HEK293T (cell line): ENCODE data around the gene BCL11A.

ENCODE experiments used
- CTCF ChIA-PET: fragments of 350-600 bp; formaldehyde crosslinking; extraction: SDS; loops from one replicate; lab custom pipeline; 2021; ENCODE audit warnings: antibody characterized with exemption, inconsistent platforms; lab: Yijun Ruan, JAX
- POLR2A ChIA-PET: fragments of 350-600 bp; formaldehyde crosslinking; extraction: SDS; loops from one replicate; lab custom pipeline; 2020; ENCODE audit warnings: antibody characterized with exemption, inconsistent platforms; lab: Yijun Ruan, JAX
- DNase-seq: peaks from one replicate; pipeline ENCODE4 v3.0.0; 2012; ENCODE audit warnings: mixed read lengths; ENCODE audit errors: extremely low spot score
- ARNT ChIP-seq: fragments of 450-650 bp; IDR thresholded peaks from 2 replicates; pipeline ENCODE4 v1.6.1; 2017; ENCODE audit warnings: mild to moderate bottlenecking
- BHLHE40 ChIP-seq: fragments of 450-650 bp; IDR thresholded peaks from 2 replicates; pipeline ENCODE4 v1.6.1; 2016; ENCODE audit warnings: mild to moderate bottlenecking, moderate library complexity, borderline replicate concordance
- CTBP1 ChIP-seq: fragments of 450-650 bp; IDR thresholded peaks from 2 replicates; pipeline ENCODE4 v1.6.1; 2016; ENCODE audit warnings: borderline replicate concordance
- ELF4 ChIP-seq: fragments of 450-650 bp; IDR thresholded peaks from 2 replicates; pipeline ENCODE4 v1.6.1; 2017; ENCODE audit warnings: antibody characterized with exemption
- FOXA1 ChIP-seq: fragments of 450-650 bp; IDR thresholded peaks from 2 replicates; pipeline ENCODE4 v1.6.1; 2016; ENCODE audit warnings: mild to moderate bottlenecking
- FOXK2 ChIP-seq: fragments of 450-650 bp; IDR thresholded peaks from 2 replicates; pipeline ENCODE4 v1.6.1; 2016; ENCODE audit warnings: mild to moderate bottlenecking
- FOXM1 ChIP-seq: fragments of 450-650 bp; IDR thresholded peaks from 2 replicates; pipeline ENCODE4 v1.6.1; 2017; ENCODE audit warnings: mild to moderate bottlenecking, borderline replicate concordance
- HDGF ChIP-seq: fragments of 450-650 bp; IDR thresholded peaks from 2 replicates; pipeline ENCODE4 v1.6.1; 2017; ENCODE audit warnings: antibody characterized with exemption, borderline replicate concordance
- L3MBTL2 ChIP-seq: fragments of 450-650 bp; conservative IDR thresholded peaks from 2 replicates; pipeline ENCODE4 v1.6.1; 2016; ENCODE audit warnings: mild to moderate bottlenecking
- LEF1 ChIP-seq: fragments of 450-650 bp; IDR thresholded peaks from 2 replicates; pipeline ENCODE4 v1.6.1; 2017; ENCODE audit warnings: mild to moderate bottlenecking, borderline replicate concordance
- NFRKB ChIP-seq: fragments of 450-650 bp; IDR thresholded peaks from 2 replicates; pipeline ENCODE4 v1.6.1; 2016; ENCODE audit warnings: mild to moderate bottlenecking, moderate library complexity
- SP1 ChIP-seq: fragments of 450-650 bp; IDR thresholded peaks from 2 replicates; pipeline ENCODE4 v1.6.1; 2017
- SUZ12 ChIP-seq: fragments of 450-650 bp; IDR thresholded peaks from 2 replicates; pipeline ENCODE4 v1.6.1; 2016; ENCODE audit warnings: mild to moderate bottlenecking
- TARDBP ChIP-seq: fragments of 450-650 bp; IDR thresholded peaks from 2 replicates; pipeline ENCODE4 v1.6.1; 2016
- ZNF384 ChIP-seq: fragments of 450-650 bp; IDR thresholded peaks from 2 replicates; pipeline ENCODE4 v1.6.1; 2016
- TF ChIP-seq, protein P1 (sequence below): fragments of 450-650 bp; IDR thresholded peaks from 2 replicates; pipeline ENCODE4 v1.6.1; 2016

Gene BCL11A

DNA sequence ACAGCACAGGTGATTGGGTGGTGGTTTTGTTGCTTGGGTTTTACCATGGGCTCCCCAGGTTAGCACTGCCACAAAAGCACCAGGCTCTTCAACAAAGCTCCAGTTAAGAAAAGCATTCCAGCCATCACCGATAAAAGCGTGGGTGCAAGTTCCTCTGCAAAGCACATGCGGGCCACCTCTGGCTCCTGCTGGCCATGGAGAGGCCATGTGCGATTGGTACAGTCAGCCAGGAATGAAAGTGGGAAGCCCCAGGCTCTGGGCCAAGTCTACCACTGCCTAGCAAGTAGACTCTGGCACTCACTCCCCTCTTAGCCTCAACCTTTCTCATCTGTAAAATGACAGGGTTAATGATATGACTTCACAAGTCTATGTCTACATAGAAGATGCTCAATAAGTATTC is 36.0 kb downstream of the BCL11A start:
- no peak for TF ChIP-seq SP1
- no peak for TF ChIP-seq CTBP1
- TF ChIP-seq FOXM1 = no peak
- TF ChIP-seq FOXK2 = no peak
- no peak for TF ChIP-seq FOXA1
- no peak for TF ChIP-seq ARNT
- no peak for TF ChIP-seq ZNF384
- TF ChIP-seq ELF4 = no peak
- no peak for TF ChIP-seq NFRKB
- TF ChIP-seq LEF1 = no peak
- no peak for TF ChIP-seq BHLHE40
- TF ChIP-seq, protein P1, sequence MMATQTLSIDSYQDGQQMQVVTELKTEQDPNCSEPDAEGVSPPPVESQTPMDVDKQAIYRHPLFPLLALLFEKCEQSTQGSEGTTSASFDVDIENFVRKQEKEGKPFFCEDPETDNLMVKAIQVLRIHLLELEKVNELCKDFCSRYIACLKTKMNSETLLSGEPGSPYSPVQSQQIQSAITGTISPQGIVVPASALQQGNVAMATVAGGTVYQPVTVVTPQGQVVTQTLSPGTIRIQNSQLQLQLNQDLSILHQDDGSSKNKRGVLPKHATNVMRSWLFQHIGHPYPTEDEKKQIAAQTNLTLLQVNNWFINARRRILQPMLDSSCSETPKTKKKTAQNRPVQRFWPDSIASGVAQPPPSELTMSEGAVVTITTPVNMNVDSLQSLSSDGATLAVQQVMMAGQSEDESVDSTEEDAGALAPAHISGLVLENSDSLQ = no peak
- TF ChIP-seq SUZ12 = no peak
- TF ChIP-seq L3MBTL2 = no peak
- no peak for DNase-seq
- ChIA-PET POLR2A (interaction anchor here (0.8 to 1.1 kb wide), 2 partner anchors 9 to 33 kb away, joined by 3 to 4 read pairs; no protein-coding TSS in a partner anchor), CTCF (no interaction called here)

GRCh38 chr2:60516826-60517225 is 36.6 kb downstream of the BCL11A start:
- no peak for TF ChIP-seq FOXA1
- no peak for TF ChIP-seq TARDBP
- TF ChIP-seq BHLHE40 = no peak
- TF ChIP-seq NFRKB = no peak
- TF ChIP-seq FOXK2 = no peak
- CTCF ChIA-PET = interaction anchor here (0.6 kb wide), 1 partner anchor 12 kb away, joined by 3 read pairs; no protein-coding TSS in a partner anchor

GRCh38 chr2:60516383-60516811 is 37.1 kb downstream of the BCL11A start:
- CTCF ChIA-PET = interaction anchor here (0.6 kb wide), 1 partner anchor 12 kb away, joined by 3 read pairs; no protein-coding TSS in a partner anchor
- no peak for DNase-seq
- POLR2A ChIA-PET = interaction anchor here (0.8 to 1.1 kb wide), 2 partner anchors 34 to 41 kb away, joined by 3 read pairs; no protein-coding TSS in a partner anchor
- TF ChIP-seq L3MBTL2 = no peak
- TF ChIP-seq, protein P1 = no peak
- no peak for TF ChIP-seq HDGF
- TF ChIP-seq BHLHE40 = no peak
- no peak for TF ChIP-seq CTBP1
- no peak for TF ChIP-seq FOXA1
- TF ChIP-seq TARDBP = no peak
- no peak for TF ChIP-seq SP1

More at GRCh38 chr2:60516826-60517225, 36.6 kb downstream of the BCL11A start:
- no peak for DNase-seq
- POLR2A ChIA-PET = interaction anchor here (0.8 to 1.1 kb wide), 2 partner anchors 34 to 41 kb away, joined by 3 read pairs; no protein-coding TSS in a partner anchor

DNA sequence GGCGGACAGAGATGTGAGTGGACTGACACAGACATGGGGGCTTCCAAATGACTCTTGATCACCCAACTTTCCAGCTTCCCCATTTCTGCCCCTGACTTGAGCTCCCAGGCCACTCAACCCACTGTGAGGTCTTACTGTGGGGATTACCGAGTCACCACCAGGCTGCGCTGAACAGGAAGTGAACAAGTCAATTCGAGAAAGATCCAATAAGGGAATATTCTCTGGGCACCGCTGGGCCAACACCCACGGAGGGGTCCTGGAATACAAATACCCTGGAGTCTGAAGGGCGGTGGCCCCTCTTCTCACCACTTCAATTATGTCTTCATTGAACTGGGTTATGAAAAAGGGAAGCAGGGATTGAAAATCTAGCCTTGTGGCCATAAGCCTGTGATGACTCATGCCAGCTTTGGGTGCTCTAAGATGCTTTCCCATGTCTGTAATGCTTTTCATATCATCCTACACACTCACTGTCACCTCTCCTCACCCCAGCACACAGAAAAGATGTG is 37.7 kb downstream of the BCL11A start:
- CTCF ChIA-PET = no interaction called here

GRCh38 chr2:60513996-60514395 is 39.5 kb downstream of the BCL11A start:
- CTCF ChIA-PET = no interaction called here

More for the DNA sequence above, 37.7 kb downstream of the BCL11A start:
- TF ChIP-seq L3MBTL2 (no peak), FOXM1 (no peak), HDGF (no peak), ARNT (no peak), SUZ12 (no peak), NFRKB (no peak), TARDBP (no peak), LEF1 (no peak), FOXA1 (no peak), ELF4 (no peak), ZNF384 (no peak), BHLHE40 (no peak), CTBP1 (no peak), FOXK2 (no peak), SP1 (no peak)
- TF ChIP-seq, protein P1 = no peak
- no peak for DNase-seq
- POLR2A ChIA-PET = no interaction called here

GRCh38 chr2:60513191-60513590 is 40.3 kb downstream of the BCL11A start:
- ChIA-PET POLR2A (no interaction called here), CTCF (no interaction called here)
- DNase-seq = no peak
- TF ChIP-seq FOXA1 = no peak
- no peak for TF ChIP-seq ARNT
- TF ChIP-seq NFRKB = no peak
- TF ChIP-seq ZNF384 = no peak

More at GRCh38 chr2:60513996-60514395, 39.5 kb downstream of the BCL11A start:
- no peak for DNase-seq
- TF ChIP-seq LEF1 (no peak), ARNT (no peak), L3MBTL2 (no peak), FOXA1 (no peak), SUZ12 (no peak)
- POLR2A ChIA-PET = no interaction called here

DNA sequence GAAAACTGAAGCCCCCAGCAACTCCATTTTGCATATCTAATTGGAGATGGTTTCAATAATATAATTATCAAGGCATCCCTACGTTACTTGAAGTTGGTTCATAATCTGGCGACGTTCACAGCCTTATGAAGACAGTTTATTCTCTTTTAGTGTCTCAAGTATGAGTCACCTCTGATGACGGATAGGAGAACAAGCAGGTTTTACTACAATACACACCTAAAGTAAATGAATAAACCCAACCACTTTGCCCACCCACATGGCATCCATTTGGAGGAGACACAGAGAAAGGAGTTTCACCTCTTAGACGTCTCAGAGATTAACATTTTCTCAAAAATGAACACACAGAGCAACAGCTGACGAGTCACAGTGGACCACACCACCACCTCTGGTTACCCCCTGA is 40.8 kb downstream of the BCL11A start:
- no peak for TF ChIP-seq NFRKB
- no peak for TF ChIP-seq SUZ12
- TF ChIP-seq LEF1 = no peak
- no peak for TF ChIP-seq FOXA1
- DNase-seq = no peak
- CTCF ChIA-PET = no interaction called here
- POLR2A ChIA-PET = no interaction called here
